Nephron (organoid): Measurements from ENCODE around the gene TJP1.
A peak's percentile ranks its signal among the peaks of the same experiment; 100 is the strongest.

ENCODE experiments used
- H3K27ac Mint-ChIP-seq, 3 experiments: 2 replicates each; pipeline ENCODE4 v1.8.0; 2020; ENCODE audit warnings: mixed read lengths in 3 of 3, mild to moderate bottlenecking in 2 of 3, moderate library complexity in 1 of 3
- H3K27me3 Mint-ChIP-seq: 2 replicates; pipeline ENCODE4 v1.8.0; 2021; ENCODE audit warnings: low read depth, mild to moderate bottlenecking, moderate library complexity, mixed read lengths
- H3K36me3 Mint-ChIP-seq: 2 replicates; pipeline ENCODE4 v1.8.0; 2020; ENCODE audit warnings: low read depth, mixed read lengths
- H3K4me1 Mint-ChIP-seq: 2 replicates; pipeline ENCODE4 v1.8.0; 2020; ENCODE audit warnings: mixed read lengths
- H3K4me3 Mint-ChIP-seq, 3 experiments: 2 replicates each; pipeline ENCODE4 v1.8.0; 2020; ENCODE audit warnings: mild to moderate bottlenecking in 3 of 3, mixed read lengths in 3 of 3, moderate library complexity in 2 of 3
- H3K9me3 Mint-ChIP-seq: 2 replicates; pipeline ENCODE4 v1.8.0; 2020; ENCODE audit warnings: mixed read lengths
- CTCF ChIP-seq, 3 experiments: fragments of 200-600 bp; sonication (generic); IDR thresholded peaks; one replicate each; pipeline ENCODE4 v1.5.0; 2021; ENCODE audit warnings: antibody characterized with exemption in 3 of 3; ENCODE audit not compliant: unreplicated experiment in 3 of 3

The TJP1 gene

GRCh38 chr15:29727871-29728270 is 94.4 kb downstream of the TJP1 start:
- Mint-ChIP-seq H3K27me3 (no peaks in the 10 kb centered on the region), H3K9me3 (peaks cover 13% of the 10 kb centered on the region), H3K4me1 (no peaks in the 10 kb centered on the region), H3K27ac (no peak overlapping the region), H3K36me3 (peaks cover 83% of the 10 kb centered on the region), H3K4me3 (no peak overlapping the region)
- TF ChIP-seq CTCF (IDR thresholded peaks at IDR 0.05; ENCODE audit: unreplicated experiment in 3 of 3), result no peak

GRCh38 chr15:29726553-29726952 is 95.7 kb downstream of the TJP1 start:
- no peaks in the 10 kb centered on the region for H3K4me1 Mint-ChIP-seq
- peaks cover 88% of the 10 kb centered on the region for H3K36me3 Mint-ChIP-seq
- no peaks in the 10 kb centered on the region for H3K27me3 Mint-ChIP-seq
- TF ChIP-seq CTCF (IDR thresholded peaks at IDR 0.05; ENCODE audit: unreplicated experiment in 3 of 3), result no peak
- no peak overlapping the region for H3K27ac Mint-ChIP-seq
- peaks cover 25% of the 10 kb centered on the region for H3K9me3 Mint-ChIP-seq
- H3K4me3 Mint-ChIP-seq, result no peak overlapping the region

GRCh38 chr15:29724026-29724425 is 98.2 kb downstream of the TJP1 start:
- Mint-ChIP-seq H3K36me3 (peaks cover 99% of the 10 kb centered on the region), H3K27me3 (no peaks in the 10 kb centered on the region), H3K9me3 (peaks cover 37% of the 10 kb centered on the region), H3K27ac (peak overlapping the region in 1 of 3 experiments; percentile 11), H3K4me3 (no peak overlapping the region), H3K4me1 (no peaks in the 10 kb centered on the region)
- TF ChIP-seq CTCF (IDR thresholded peaks at IDR 0.05; ENCODE audit: unreplicated experiment in 3 of 3), result no peak

- TF ChIP-seq CTCF (IDR thresholded peaks at IDR 0.05; ENCODE audit: unreplicated experiment in 3 of 3), result no peak
- Mint-ChIP-seq H3K4me3 (no peak overlapping the region), H3K27me3 (no peaks in the 10 kb centered on the region), H3K4me1 (no peaks in the 10 kb centered on the region), H3K27ac (no peak overlapping the region), H3K36me3 (peaks cover 84% of the 10 kb centered on the region), H3K9me3 (no peaks in the 10 kb centered on the region)
Observed at GRCh38 chr15:29713784-29714183, 108.5 kb downstream of the TJP1 start.

- Mint-ChIP-seq H3K4me1 (no peaks in the 10 kb centered on the region), H3K36me3 (peaks cover 82% of the 10 kb centered on the region), H3K9me3 (no peaks in the 10 kb centered on the region), H3K27me3 (no peaks in the 10 kb centered on the region), H3K27ac (no peak overlapping the region), H3K4me3 (no peak overlapping the region)
- TF ChIP-seq CTCF (IDR thresholded peaks at IDR 0.05; ENCODE audit: unreplicated experiment in 3 of 3), result no peak
Observed at GRCh38 chr15:29712149-29712885, 110.0 kb downstream of the TJP1 start.

GRCh38 chr15:29711531-29711930 is 110.7 kb downstream of the TJP1 start:
- H3K9me3 Mint-ChIP-seq, result no peaks in the 10 kb centered on the region
- no peak overlapping the region for H3K4me3 Mint-ChIP-seq
- no peaks in the 10 kb centered on the region for H3K27me3 Mint-ChIP-seq
- no peak overlapping the region for H3K27ac Mint-ChIP-seq
- no peaks in the 10 kb centered on the region for H3K4me1 Mint-ChIP-seq
- no peak for TF ChIP-seq CTCF (IDR thresholded peaks at IDR 0.05; ENCODE audit: unreplicated experiment in 3 of 3)
- peaks cover 80% of the 10 kb centered on the region for H3K36me3 Mint-ChIP-seq
